Activated T-helper 2 cell treated with anti-CD3 and anti-CD28 coated beads, Interferon-gamma antibody, Interleukin-2, Interleukin-4, amounts not matched to agents 10 μg/mL and 5 μg/mL and 100 μg/mL, durations not matched to agents 14 hours and 24 hours and 36 hours (primary cell): ENCODE measurements around the gene FERMT1. TPM values are rescaled to one million over a fixed set of nuclear protein-coding genes. Genes with fewer than 3 reads are reported as not detected.

Experiments
- DNase-seq: peaks from one replicate; pipeline ENCODE4 v3.0.0; 2021; ENCODE audit warnings: low spot score
- H3K27ac Mint-ChIP-seq: one replicate; pipeline ENCODE4 v1.8.0; 2021; ENCODE audit warnings: mixed read lengths
- H3K27me3 Mint-ChIP-seq: one replicate; pipeline ENCODE4 v1.8.0; 2021; ENCODE audit warnings: low read depth, mixed read lengths
- H3K36me3 Mint-ChIP-seq: one replicate; pipeline ENCODE4 v1.8.0; 2021; ENCODE audit warnings: low read depth, mixed read lengths
- H3K4me1 Mint-ChIP-seq: one replicate; pipeline ENCODE4 v1.8.0; 2021; ENCODE audit warnings: low read depth, mixed read lengths
- H3K4me3 Mint-ChIP-seq: one replicate; pipeline ENCODE4 v1.8.0; 2021; ENCODE audit warnings: low read depth, mild to moderate bottlenecking, moderate library complexity, mixed read lengths
- H3K9me3 Mint-ChIP-seq: one replicate; pipeline ENCODE4 v1.8.0; 2021; ENCODE audit warnings: mixed read lengths
- intact Hi-C: fragments of 100-400 bp; cut with micrococcal nuclease; formaldehyde crosslinking; loops from one replicate; pipeline ENCODE4 v1.15.1; 2023
- total RNA-seq: library from RNA; stranded (reverse); gene quantifications from 2 replicates; pipeline ENCODE4 v1.2.3, GENCODE V29; 2022

The FERMT1 gene
- total RNA-seq, 1 donor from 2014 or later, result 0.84 TPM

- Mint-ChIP-seq H3K27me3 (no peaks in the 10 kb centered on the region), H3K4me1 (no peaks in the 10 kb centered on the region), H3K27ac (no peak overlapping the region), H3K4me3 (no peak overlapping the region), H3K9me3 (peaks cover 4% of the 10 kb centered on the region), H3K36me3 (no peaks in the 10 kb centered on the region)
- no peak for DNase-seq
- intact Hi-C loops, result no loop called here
Observed at GRCh38 chr20:6108330-6108729, 14.5 kb downstream of the FERMT1 start.

GRCh38 chr20:6104493-6105188 is 18.2 kb downstream of the FERMT1 start:
- peaks cover 2% of the 10 kb centered on the region for H3K27me3 Mint-ChIP-seq
- H3K27ac Mint-ChIP-seq, result no peak overlapping the region

DNA sequence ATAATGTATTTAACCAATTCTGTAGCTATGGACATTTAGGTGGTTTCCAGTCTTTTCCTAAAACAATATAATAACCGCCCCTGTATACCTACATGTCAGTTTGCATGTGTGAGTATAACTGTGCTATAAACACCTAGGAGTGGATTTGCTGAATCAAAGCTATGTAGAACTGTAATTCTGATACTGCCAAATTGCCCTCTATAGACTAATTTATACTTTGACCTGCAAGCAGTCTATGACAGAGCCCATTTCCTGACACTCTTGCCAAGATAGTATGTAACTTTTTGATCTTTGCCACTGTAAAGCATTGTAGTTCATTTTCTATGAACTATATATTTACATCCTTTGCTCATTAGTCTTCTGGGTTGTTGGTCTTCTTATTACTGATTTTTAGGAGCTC is 19.5 kb downstream of the FERMT1 start:
- H3K27ac Mint-ChIP-seq, result no peak overlapping the region
- DNase-seq, result no peak
- intact Hi-C loops, result no loop called here
- H3K4me3 Mint-ChIP-seq, result no peak overlapping the region
- peaks cover 2% of the 10 kb centered on the region for H3K27me3 Mint-ChIP-seq
- H3K4me1 Mint-ChIP-seq, result no peaks in the 10 kb centered on the region
- no peaks in the 10 kb centered on the region for H3K9me3 Mint-ChIP-seq
- H3K36me3 Mint-ChIP-seq, result no peaks in the 10 kb centered on the region

More at GRCh38 chr20:6104493-6105188, 18.2 kb downstream of the FERMT1 start:
- Mint-ChIP-seq H3K4me1 (no peaks in the 10 kb centered on the region), H3K36me3 (no peaks in the 10 kb centered on the region), H3K4me3 (no peak overlapping the region), H3K9me3 (no peaks in the 10 kb centered on the region)
- intact Hi-C loops, result no loop called here
- no peak for DNase-seq

- H3K4me3 Mint-ChIP-seq, result no peak overlapping the region
- no peak overlapping the region for H3K27ac Mint-ChIP-seq
- H3K36me3 Mint-ChIP-seq, result no peaks in the 10 kb centered on the region
- intact Hi-C loops, result no loop called here
- no peak for DNase-seq
- peaks cover 6% of the 10 kb centered on the region for H3K27me3 Mint-ChIP-seq
- H3K4me1 Mint-ChIP-seq, result no peaks in the 10 kb centered on the region
- no peaks in the 10 kb centered on the region for H3K9me3 Mint-ChIP-seq
Observed at GRCh38 chr20:6101346-6101745, 21.5 kb downstream of the FERMT1 start.

DNA sequence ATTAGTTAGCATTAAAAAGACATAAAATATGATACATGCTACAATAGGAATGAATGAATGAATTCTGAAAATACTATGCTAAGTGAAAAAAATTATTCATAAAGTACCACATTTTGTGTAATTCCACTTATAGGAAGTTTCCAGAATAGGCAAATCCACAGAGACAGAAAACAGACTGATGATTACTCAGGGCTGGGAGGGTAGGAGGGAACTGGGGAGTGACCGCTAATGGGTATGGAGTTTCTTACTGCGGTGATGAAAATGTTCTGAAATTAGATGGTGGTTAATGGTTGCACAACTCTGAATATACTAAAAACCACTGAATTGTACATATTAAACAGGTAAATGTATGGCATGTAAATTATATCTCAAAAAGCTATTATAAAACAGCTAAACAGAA is 22.6 kb downstream of the FERMT1 start:
- intact Hi-C loops, result no loop called here
- Mint-ChIP-seq H3K27ac (no peak overlapping the region), H3K27me3 (peaks cover 6% of the 10 kb centered on the region), H3K4me3 (no peak overlapping the region), H3K9me3 (no peaks in the 10 kb centered on the region), H3K36me3 (no peaks in the 10 kb centered on the region), H3K4me1 (no peaks in the 10 kb centered on the region)
- DNase-seq, result no peak

- Mint-ChIP-seq H3K4me3 (no peak overlapping the region), H3K4me1 (no peaks in the 10 kb centered on the region), H3K27me3 (peaks cover 6% of the 10 kb centered on the region), H3K27ac (no peak overlapping the region), H3K9me3 (no peaks in the 10 kb centered on the region), H3K36me3 (no peaks in the 10 kb centered on the region)
- intact Hi-C loops, result no loop called here
- DNase-seq, result no peak
Observed at GRCh38 chr20:6099819-6100218, 23.0 kb downstream of the FERMT1 start.

DNA sequence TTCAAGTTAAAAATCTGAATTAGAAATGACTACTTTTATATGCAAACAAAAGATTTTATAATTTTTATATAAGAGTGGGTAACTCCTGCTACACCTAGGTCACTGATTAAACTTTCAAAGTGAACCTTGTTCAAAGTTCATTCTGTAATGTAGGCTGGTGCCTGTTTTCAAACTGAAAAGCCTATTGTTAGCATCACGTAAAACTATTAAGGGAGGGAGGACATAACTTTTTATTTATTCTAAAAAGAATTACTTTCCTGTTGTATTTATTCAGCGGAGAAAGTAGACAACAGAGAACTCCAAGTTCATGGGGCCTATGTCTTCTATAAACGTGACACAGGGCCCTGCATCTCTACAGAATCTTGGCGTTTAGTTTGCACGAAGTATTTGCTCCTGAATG is 27.4 kb downstream of the FERMT1 start:
- Mint-ChIP-seq H3K4me1 (no peaks in the 10 kb centered on the region), H3K9me3 (no peaks in the 10 kb centered on the region), H3K27ac (no peak overlapping the region), H3K27me3 (peaks cover 4% of the 10 kb centered on the region), H3K36me3 (no peaks in the 10 kb centered on the region), H3K4me3 (no peak overlapping the region)
- intact Hi-C loops, result no loop called here
- no peak for DNase-seq

DNA sequence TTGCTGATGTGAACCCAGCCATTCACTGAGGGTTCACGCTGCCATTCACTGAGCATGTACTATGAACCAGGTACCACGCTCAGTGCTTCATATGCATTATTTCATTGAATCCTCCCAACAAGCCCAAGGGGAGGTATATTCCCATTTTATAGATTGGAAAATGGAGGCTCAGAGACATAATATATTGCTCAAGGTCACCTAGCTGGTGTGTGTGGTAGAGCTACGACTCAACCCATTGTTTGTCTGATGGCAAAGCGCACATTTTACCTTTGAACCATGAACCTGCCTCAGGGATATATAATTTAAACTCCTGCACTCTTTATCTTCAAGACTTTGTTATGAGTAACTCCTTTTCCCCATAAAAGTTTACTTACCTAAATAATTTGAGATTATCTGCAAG is 28.3 kb downstream of the FERMT1 start:
- Mint-ChIP-seq H3K36me3 (no peaks in the 10 kb centered on the region), H3K4me1 (no peaks in the 10 kb centered on the region), H3K9me3 (no peaks in the 10 kb centered on the region), H3K27ac (no peak overlapping the region), H3K27me3 (peaks cover 4% of the 10 kb centered on the region), H3K4me3 (no peak overlapping the region)
- intact Hi-C loops, result no loop called here
- no peak for DNase-seq

DNA sequence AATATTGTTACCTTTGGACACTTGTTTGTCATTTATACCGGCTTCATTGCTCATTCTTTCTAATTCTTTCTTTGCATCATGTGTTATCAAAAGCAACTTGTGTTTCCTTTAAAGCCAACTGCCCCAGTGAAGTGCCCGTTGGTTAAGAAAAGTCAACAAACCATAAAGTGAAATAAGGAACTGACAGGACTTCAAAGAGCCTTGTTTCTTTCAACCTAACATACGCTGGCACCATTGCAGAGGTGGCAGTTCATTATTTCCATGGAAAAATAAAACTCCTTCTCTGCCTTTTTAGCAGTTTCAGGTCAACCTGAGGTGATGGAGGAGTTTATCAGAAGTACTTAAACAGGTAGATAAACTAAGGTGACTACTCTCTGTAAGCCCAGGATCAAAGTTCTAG is 28.8 kb downstream of the FERMT1 start:
- no peak overlapping the region for H3K27ac Mint-ChIP-seq
- H3K9me3 Mint-ChIP-seq, result no peaks in the 10 kb centered on the region
- no peak overlapping the region for H3K4me3 Mint-ChIP-seq
- H3K36me3 Mint-ChIP-seq, result no peaks in the 10 kb centered on the region
- no peaks in the 10 kb centered on the region for H3K4me1 Mint-ChIP-seq
- peaks cover 4% of the 10 kb centered on the region for H3K27me3 Mint-ChIP-seq
- no peak for DNase-seq
- intact Hi-C loops, result no loop called here

DNA sequence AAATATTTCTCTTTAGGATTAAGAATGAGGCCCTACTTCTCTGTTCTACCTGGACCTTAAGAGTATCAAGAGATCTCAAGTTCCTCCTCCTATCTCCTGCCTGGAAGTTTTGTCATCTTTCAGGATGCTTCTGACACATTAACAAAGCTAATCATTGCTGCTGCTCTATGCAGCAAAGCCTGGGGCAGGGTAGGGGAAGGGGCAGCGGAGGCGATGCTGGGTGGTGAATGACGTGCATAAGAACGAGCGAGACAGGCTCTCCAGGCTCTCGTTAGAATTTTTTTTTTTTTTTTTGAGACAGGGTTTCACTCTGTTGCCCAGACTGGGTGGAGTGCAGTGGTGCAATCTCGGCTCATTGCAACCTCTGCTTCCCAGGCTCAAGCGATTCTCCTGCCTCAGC is 31.2 kb downstream of the FERMT1 start:
- no peaks in the 10 kb centered on the region for H3K4me1 Mint-ChIP-seq
- intact Hi-C loops, result no loop called here
- H3K4me3 Mint-ChIP-seq, result no peak overlapping the region
- DNase-seq, result no peak
- no peak overlapping the region for H3K27ac Mint-ChIP-seq
- H3K36me3 Mint-ChIP-seq, result no peaks in the 10 kb centered on the region
- H3K27me3 Mint-ChIP-seq, result no peaks in the 10 kb centered on the region
- H3K9me3 Mint-ChIP-seq, result no peaks in the 10 kb centered on the region

DNA sequence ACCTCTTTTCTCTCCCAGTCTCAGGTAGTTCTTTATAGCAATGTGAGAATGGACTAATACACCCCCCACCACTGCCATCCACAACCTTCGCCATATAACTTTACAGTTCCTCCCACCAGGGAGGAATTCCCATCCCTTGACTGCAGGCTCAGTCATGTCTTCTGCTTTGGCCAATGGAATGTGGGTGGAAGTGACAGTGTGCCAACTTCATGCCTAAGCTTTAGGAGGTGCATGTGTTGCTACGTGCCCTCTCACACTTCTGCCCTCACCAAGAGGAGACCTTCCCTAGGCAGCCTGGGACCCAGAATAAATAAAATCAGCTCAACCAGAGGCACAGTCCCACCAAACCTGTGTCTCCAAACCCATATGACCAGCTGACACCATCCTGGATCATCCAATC is 36.0 kb downstream of the FERMT1 start:
- Mint-ChIP-seq H3K27ac (no peak overlapping the region), H3K4me1 (no peaks in the 10 kb centered on the region), H3K36me3 (no peaks in the 10 kb centered on the region), H3K9me3 (no peaks in the 10 kb centered on the region), H3K27me3 (no peaks in the 10 kb centered on the region), H3K4me3 (no peak overlapping the region)
- no peak for DNase-seq
- intact Hi-C loops, result no loop called here

DNA sequence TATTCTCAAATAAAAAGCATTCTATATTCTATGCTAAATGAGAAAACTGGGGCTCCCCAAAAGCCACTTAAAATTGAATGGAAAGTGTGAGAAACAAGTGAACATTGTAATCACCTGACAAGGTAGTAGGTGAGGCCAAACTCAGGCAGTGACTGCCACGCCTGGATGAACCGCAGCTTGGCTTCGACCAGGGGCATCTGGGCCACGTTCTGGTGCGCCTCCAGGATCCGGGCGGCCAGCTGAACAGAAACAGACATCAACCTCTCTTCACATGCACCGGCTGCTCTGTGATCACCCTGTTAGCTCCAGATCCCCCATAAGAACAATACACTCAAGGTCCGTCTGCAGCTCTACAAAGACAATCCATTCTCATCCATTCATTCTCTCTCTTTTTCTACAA is 38.9 kb downstream of the FERMT1 start:
- H3K27me3 Mint-ChIP-seq, result no peaks in the 10 kb centered on the region
- H3K4me1 Mint-ChIP-seq, result no peaks in the 10 kb centered on the region
- DNase-seq, result no peak
- intact Hi-C loops, result no loop called here
- H3K36me3 Mint-ChIP-seq, result no peaks in the 10 kb centered on the region
- H3K27ac Mint-ChIP-seq, result no peak overlapping the region
- H3K9me3 Mint-ChIP-seq, result no peaks in the 10 kb centered on the region
- no peak overlapping the region for H3K4me3 Mint-ChIP-seq

DNA sequence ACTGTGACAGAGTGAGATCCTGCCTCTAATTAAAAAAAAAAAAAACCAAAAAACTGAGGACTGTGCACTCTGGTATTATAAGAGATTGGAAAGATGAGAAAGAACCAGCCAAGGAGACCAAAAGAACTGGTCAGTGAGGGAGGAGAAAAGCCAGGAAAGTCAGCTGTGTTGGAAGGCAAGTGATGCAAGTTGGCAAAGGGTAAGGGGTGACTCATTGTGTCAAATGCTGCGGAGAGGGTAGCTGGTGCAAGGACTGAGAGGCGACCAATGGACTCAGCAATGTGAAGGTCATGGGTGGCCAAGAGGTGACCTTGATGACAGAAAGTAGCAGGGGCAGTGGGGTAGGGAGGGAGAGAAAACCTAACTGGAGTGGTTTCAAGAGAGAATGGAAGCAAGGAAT is 41.6 kb downstream of the FERMT1 start:
- H3K27me3 Mint-ChIP-seq, result no peaks in the 10 kb centered on the region
- no peaks in the 10 kb centered on the region for H3K36me3 Mint-ChIP-seq
- H3K27ac Mint-ChIP-seq, result no peak overlapping the region
- no peak for DNase-seq
- H3K4me3 Mint-ChIP-seq, result no peak overlapping the region
- H3K4me1 Mint-ChIP-seq, result no peaks in the 10 kb centered on the region
- no peaks in the 10 kb centered on the region for H3K9me3 Mint-ChIP-seq
- intact Hi-C loops, result no loop called here

DNA sequence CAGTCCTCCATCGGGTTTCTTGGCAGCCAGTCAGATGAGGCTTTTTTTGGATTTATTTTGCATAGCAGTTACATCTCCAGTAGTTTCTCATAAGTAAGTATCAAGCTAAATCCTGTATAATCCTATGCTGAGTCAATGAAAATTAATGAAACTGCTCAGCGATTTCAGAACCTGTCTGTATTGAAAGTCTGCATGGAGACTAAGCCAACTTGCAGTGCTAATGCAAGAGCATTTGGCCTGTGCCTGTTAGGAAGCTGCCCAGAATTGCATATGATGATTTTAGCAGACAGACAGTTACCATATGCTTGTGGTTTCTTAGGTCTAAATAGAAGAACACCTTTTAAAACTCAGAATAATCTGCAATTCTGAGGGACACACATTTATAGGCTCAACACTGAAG is 43.8 kb downstream of the FERMT1 start:
- intact Hi-C loops, result loop anchor here (5.0 kb wide), 1 partner anchor 292 kb away; no protein-coding TSS in a partner anchor
- no peaks in the 10 kb centered on the region for H3K4me1 Mint-ChIP-seq
- H3K36me3 Mint-ChIP-seq, result no peaks in the 10 kb centered on the region
- H3K9me3 Mint-ChIP-seq, result no peaks in the 10 kb centered on the region
- H3K4me3 Mint-ChIP-seq, result no peak overlapping the region
- no peak overlapping the region for H3K27ac Mint-ChIP-seq
- H3K27me3 Mint-ChIP-seq, result peaks cover 4% of the 10 kb centered on the region
- no peak for DNase-seq
